OCI-LY1 (cell line): ENCODE results near the gene CBARP.
A peak's percentile ranks its signal among the peaks of the same experiment; 100 is the strongest.

Source experiments
- H2AFZ ChIP-seq: fragments of 200-600 bp; sonication (generic), shearing (Covaris generic); 2 replicates; pipeline ENCODE4 v1.6.0; 2014; ENCODE audit warnings: antibody characterized with exemption, mild to moderate bottlenecking, low read length
- H3F3A ChIP-seq: fragments of 200-600 bp; sonication (generic), shearing (Covaris generic); 2 replicates; pipeline ENCODE4 v1.6.0; 2014; ENCODE audit warnings: mild to moderate bottlenecking, antibody characterized with exemption, low read length, moderate library complexity; ENCODE audit not compliant: insufficient read depth
- H3K27ac ChIP-seq: fragments of 200-600 bp; sonication (generic); 2 replicates; pipeline ENCODE4 v1.5.1; 2014; ENCODE audit warnings: low read length, mixed run types, mild to moderate bottlenecking, low read depth; ENCODE audit not compliant: poor library complexity, severe bottlenecking
- H3K27me3 ChIP-seq: fragments of 200-600 bp; sonication (generic); 2 replicates; pipeline ENCODE4 v1.6.0; 2014; ENCODE audit warnings: antibody characterized with exemption, mild to moderate bottlenecking, low read length, moderate library complexity; ENCODE audit not compliant: insufficient read depth
- H3K36me3 ChIP-seq: fragments of 200-600 bp; sonication (generic); 2 replicates; pipeline ENCODE4 v1.6.1; 2014; ENCODE audit warnings: mild to moderate bottlenecking, antibody characterized with exemption, low read length, moderate library complexity, mixed read lengths; ENCODE audit not compliant: insufficient read depth
- H3K4me1 ChIP-seq: fragments of 200-600 bp; sonication (generic); 2 replicates; pipeline ENCODE4 v1.5.1; 2014; ENCODE audit warnings: mild to moderate bottlenecking, low read length, moderate library complexity; ENCODE audit not compliant: insufficient read depth, severe bottlenecking
- H3K4me2 ChIP-seq: fragments of 200-600 bp; sonication (generic), shearing (Covaris generic); 2 replicates; pipeline ENCODE4 v1.6.1; 2014; ENCODE audit warnings: low read length
- H3K4me3 ChIP-seq: fragments of 200-600 bp; sonication (generic); 2 replicates; pipeline ENCODE4 v1.5.1; 2014; ENCODE audit warnings: low read length, low read depth, mild to moderate bottlenecking, mixed read lengths; ENCODE audit not compliant: poor library complexity, severe bottlenecking
- H3K79me2 ChIP-seq: fragments of 200-600 bp; shearing (Covaris generic); 2 replicates; pipeline ENCODE4 v1.6.1; 2016; ENCODE audit warnings: mixed run types, low read length, mixed read lengths; ENCODE audit not compliant: insufficient read depth
- H3K9ac ChIP-seq: fragments of 200-600 bp; sonication (generic), shearing (Covaris generic); 2 replicates; pipeline ENCODE4 v1.6.1; 2014; ENCODE audit warnings: mild to moderate bottlenecking, low read length, mixed read lengths
- H3K9me2 ChIP-seq: fragments of 200-600 bp; sonication (generic), shearing (Covaris generic); 2 replicates; pipeline ENCODE4 v1.6.1; 2014; ENCODE audit warnings: low read depth, mild to moderate bottlenecking, low read length, mixed read lengths
- H3K9me3 ChIP-seq: fragments of 200-600 bp; shearing (Covaris generic); 2 replicates; pipeline ENCODE4 v1.6.1; 2014; ENCODE audit warnings: low read length, mixed read lengths
- H4K20me1 ChIP-seq: fragments of 200-600 bp; sonication (generic), shearing (Covaris generic); 2 replicates; pipeline ENCODE4 v1.6.0; 2016; ENCODE audit warnings: mild to moderate bottlenecking, low read length; ENCODE audit not compliant: insufficient read depth
- CTCF ChIP-seq: fragments of 200-600 bp; sonication (generic), shearing (Covaris generic); IDR thresholded peaks from 2 replicates; pipeline ENCODE4 v1.5.1; 2017; ENCODE audit warnings: mild to moderate bottlenecking, antibody characterized with exemption, low read length, moderate library complexity, mixed read lengths
- EZH2 ChIP-seq: fragments of 200-600 bp; sonication (generic), shearing (Covaris generic); IDR thresholded peaks from 2 replicates; pipeline ENCODE4 v1.8.0; 2017; ENCODE audit warnings: borderline replicate concordance, mixed run types, mild to moderate bottlenecking, antibody characterized with exemption, low read length, moderate library complexity, mixed read lengths

CBARP gene

DNA sequence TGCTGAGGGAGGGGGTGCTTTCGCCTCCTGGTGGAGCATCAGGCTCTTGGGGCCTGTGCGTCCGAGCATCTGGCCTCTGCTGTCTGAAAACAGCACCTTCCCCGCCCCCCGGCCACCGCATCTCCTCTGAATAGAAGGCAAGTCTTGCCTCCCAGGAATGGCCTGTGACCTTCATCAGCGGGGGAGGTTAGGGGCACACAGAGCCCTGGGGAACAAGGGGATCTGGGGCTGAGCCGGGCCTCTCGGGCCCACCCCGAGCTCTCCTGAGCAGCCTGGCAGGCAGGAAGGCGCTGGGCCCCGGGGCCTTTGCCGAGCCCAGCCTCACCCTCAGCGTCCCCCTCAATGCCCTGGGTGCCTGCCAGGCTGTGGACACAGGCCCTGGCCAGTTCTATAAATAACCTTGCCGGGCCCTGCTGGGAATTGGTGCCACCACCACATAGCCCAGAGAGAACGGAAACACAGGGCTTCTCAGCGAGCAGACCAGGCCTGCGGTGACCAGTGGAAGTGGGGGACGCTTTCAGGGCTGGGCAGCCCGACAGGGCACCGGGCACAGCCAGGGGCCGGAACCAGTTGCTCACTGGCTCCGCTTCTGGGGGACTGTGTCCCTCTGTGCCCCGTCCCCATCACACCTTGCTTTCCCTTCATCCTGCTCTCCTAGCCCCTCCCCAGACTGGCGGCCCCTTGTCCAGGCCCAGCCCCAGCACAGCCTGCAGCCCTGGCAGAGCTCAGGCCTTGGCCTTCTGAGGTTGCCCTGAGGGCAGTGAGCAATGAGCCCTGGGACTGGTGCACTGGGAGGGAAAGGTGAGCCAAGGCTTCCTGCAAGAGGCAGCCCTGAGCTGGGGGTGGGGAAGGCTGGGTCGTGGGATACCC, 22.7 kb downstream of the CBARP start:
- Histone ChIP-seq H3K36me3 (peaks cover 15% of the 10 kb centered on the region), H2AFZ (no peak overlapping the region), H3K4me3 (no peak overlapping the region), H4K20me1 (no peaks in the 10 kb centered on the region), H3K9me2 (no peaks in the 10 kb centered on the region), H3F3A (no peaks in the 10 kb centered on the region), H3K9me3 (no peaks in the 10 kb centered on the region), H3K4me1 (peaks cover 46% of the 10 kb centered on the region), H3K79me2 (peaks cover 15% of the 10 kb centered on the region), H3K27ac (peak overlapping the region; percentile 74), H3K4me2 (no peak overlapping the region), H3K27me3 (no peaks in the 10 kb centered on the region), H3K9ac (no peak overlapping the region)
- TF ChIP-seq CTCF (no peak), EZH2 (no peak)

GRCh38 chr19:1214299-1214861, 23.4 kb downstream of the CBARP start:
- Histone ChIP-seq H3K27me3 (no peaks in the 10 kb centered on the region), H3K9ac (peak overlapping the region; percentile 52; the same call in 1 of the 2 replicates), H3K27ac (peak overlapping the region; percentile 74), H3K4me3 (peak overlapping the region; percentile 38), H3K4me1 (peaks cover 43% of the 10 kb centered on the region), H3F3A (no peaks in the 10 kb centered on the region), H3K9me2 (no peaks in the 10 kb centered on the region), H3K9me3 (no peaks in the 10 kb centered on the region), H3K79me2 (peaks cover 21% of the 10 kb centered on the region), H3K4me2 (peak overlapping the region; percentile 63), H2AFZ (no peak overlapping the region), H3K36me3 (peaks cover 21% of the 10 kb centered on the region), H4K20me1 (no peaks in the 10 kb centered on the region)
- TF ChIP-seq EZH2 (no peak), CTCF (no peak)

DNA sequence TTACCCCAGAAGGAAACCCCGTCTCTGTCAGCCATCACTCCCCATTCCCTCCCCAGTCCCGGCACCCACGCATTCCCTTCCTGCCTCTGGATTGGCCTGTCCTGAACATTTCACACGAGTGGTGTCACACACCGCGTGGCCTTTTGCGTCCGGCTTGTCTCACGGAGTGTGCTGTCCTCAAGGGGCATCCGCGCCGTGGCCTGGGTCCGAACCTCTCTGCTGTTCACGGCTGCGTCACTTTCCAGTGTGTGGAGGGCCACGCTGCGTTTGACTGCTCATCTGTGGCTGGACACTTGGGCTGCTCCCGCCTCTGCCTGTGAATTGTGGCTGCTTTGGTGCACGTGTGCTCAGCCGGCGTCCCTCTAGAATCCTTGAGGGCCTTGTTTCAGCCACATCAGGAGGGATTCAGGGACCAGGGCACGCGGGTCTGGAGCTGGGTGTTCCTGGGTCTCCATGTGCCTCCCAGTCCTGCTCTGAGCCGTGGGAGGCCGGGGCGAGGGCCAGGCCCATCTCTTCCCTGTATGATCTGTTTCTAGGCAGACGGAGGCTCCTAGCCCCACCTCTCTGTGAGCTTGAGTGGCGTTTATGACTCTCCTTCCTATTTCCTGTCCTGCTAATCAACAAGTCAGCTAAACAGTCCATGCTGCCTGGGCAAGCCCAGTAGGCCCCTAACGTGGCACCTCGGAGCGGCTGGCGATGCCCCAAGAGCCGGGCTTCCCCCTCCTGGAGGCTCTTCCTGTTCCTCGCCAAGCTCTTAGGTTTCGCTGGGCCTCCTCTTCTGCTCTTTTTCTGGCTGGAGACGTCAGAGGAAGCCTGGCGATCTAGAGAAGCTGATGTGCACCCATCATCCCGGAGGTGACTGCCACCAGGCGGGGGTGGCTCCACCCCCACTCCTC, 24.2 kb downstream of the CBARP start:
- no peak overlapping the region for H2AFZ ChIP-seq
- peaks cover 43% of the 10 kb centered on the region for H3K4me1 ChIP-seq
- peak overlapping the region; percentile 74 for H3K27ac ChIP-seq
- no peaks in the 10 kb centered on the region for H4K20me1 ChIP-seq
- no peaks in the 10 kb centered on the region for H3K27me3 ChIP-seq
- H3K9me2 ChIP-seq, result no peaks in the 10 kb centered on the region
- peak overlapping the region; percentile 38 for H3K4me3 ChIP-seq
- peak overlapping the region; percentile 52 for H3K9ac ChIP-seq
- no peaks in the 10 kb centered on the region for H3K9me3 ChIP-seq
- H3K36me3 ChIP-seq, result peaks cover 27% of the 10 kb centered on the region
- no peak for TF ChIP-seq EZH2
- no peak for TF ChIP-seq CTCF
- H3F3A ChIP-seq, result no peaks in the 10 kb centered on the region
- H3K4me2 ChIP-seq, result peak overlapping the region; percentile 63
- H3K79me2 ChIP-seq, result peaks cover 27% of the 10 kb centered on the region
